ENCODE data around the gene RAPGEF4.

DNA sequence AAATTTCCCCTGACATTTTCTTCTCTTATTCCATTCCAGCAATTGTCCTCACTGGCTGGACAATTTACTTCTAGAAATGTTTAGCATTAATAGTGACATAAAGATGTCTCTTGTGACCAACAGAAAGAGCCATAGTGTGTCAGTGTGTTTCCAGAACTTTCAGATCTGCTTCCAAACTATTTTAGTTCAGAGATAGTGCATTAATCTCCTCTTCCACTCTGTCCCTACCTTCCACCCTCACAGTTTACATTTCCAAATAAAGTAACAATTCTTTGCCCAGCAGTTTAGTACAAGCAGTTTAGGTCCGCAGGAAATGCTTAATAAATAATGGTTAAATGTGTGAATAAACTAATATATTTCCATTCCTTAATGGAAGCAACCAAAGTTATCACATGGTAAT is 24.5 kb upstream of the RAPGEF4 start:
- TF ChIP-seq, protein P1, sequence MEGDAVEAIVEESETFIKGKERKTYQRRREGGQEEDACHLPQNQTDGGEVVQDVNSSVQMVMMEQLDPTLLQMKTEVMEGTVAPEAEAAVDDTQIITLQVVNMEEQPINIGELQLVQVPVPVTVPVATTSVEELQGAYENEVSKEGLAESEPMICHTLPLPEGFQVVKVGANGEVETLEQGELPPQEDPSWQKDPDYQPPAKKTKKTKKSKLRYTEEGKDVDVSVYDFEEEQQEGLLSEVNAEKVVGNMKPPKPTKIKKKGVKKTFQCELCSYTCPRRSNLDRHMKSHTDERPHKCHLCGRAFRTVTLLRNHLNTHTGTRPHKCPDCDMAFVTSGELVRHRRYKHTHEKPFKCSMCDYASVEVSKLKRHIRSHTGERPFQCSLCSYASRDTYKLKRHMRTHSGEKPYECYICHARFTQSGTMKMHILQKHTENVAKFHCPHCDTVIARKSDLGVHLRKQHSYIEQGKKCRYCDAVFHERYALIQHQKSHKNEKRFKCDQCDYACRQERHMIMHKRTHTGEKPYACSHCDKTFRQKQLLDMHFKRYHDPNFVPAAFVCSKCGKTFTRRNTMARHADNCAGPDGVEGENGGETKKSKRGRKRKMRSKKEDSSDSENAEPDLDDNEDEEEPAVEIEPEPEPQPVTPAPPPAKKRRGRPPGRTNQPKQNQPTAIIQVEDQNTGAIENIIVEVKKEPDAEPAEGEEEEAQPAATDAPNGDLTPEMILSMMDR (IDR thresholded peaks at IDR 0.05) = no peak
- no peak for TF ChIP-seq POLR2A (IDR thresholded peaks at IDR 0.05)

All from gastroesophageal sphincter (tissue), 3 donors.